Measurements from ENCODE around the gene ST3GAL4. TPM values are rescaled to one million over a fixed set of nuclear protein-coding genes. Genes with fewer than 3 reads are reported as not detected.
"Not testable (repeated sequence)": the region's sequence is repeated elsewhere in the genome, so short reads cannot be mapped to it uniquely, and the experiment has no call there.

ST3GAL4 gene
- total RNA-seq, 4 donors from 2014 or later, result 11.8 to 53.3 (median 34.8) TPM

GRCh38 chr11:126384449-126385070, 29.1 kb downstream of the ST3GAL4 start:
- Histone ChIP-seq H3K27me3 (no peaks in the 10 kb centered on the region), H3K27ac (no peak overlapping the region), H3K9me3 (no peaks in the 10 kb centered on the region), H3K4me3 (no peak overlapping the region), H3K36me3 (no peaks in the 10 kb centered on the region), H3K4me1 (no peaks in the 10 kb centered on the region)
- intact Hi-C loops (cut with DNase I; ENCODE audit: low total_unique reads), result no loop called here
- TF ChIP-seq CTCF (IDR thresholded peaks at IDR 0.05) (no peak), POLR2A (IDR thresholded peaks at IDR 0.05) (no peak)
- no peak for DNase-seq

- Histone ChIP-seq H3K9me3 (no peaks in the 10 kb centered on the region), H3K27me3 (no peaks in the 10 kb centered on the region), H3K27ac (no peak overlapping the region), H3K4me1 (no peaks in the 10 kb centered on the region), H3K4me3 (no peak overlapping the region), H3K36me3 (no peaks in the 10 kb centered on the region)
- intact Hi-C loops (cut with DNase I; ENCODE audit: low total_unique reads), result no loop called here
- no peak for DNase-seq
- TF ChIP-seq CTCF (IDR thresholded peaks at IDR 0.05) (no peak), POLR2A (IDR thresholded peaks at IDR 0.05) (no peak)
Observed at GRCh38 chr11:126385991-126386728, 30.7 kb downstream of the ST3GAL4 start.

GRCh38 chr11:126386729-126387071, 31.2 kb downstream of the ST3GAL4 start:
- intact Hi-C loops (cut with DNase I; ENCODE audit: low total_unique reads); H3K27me3 ChIP-seq; DNase-seq: not testable (repeated sequence)

GRCh38 chr11:126387857-126388256, 32.4 kb downstream of the ST3GAL4 start:
- Histone ChIP-seq H3K27me3 (no peaks in the 10 kb centered on the region), H3K9me3 (no peaks in the 10 kb centered on the region), H3K36me3 (no peaks in the 10 kb centered on the region), H3K4me3 (no peak overlapping the region), H3K27ac (no peak overlapping the region), H3K4me1 (no peaks in the 10 kb centered on the region)
- TF ChIP-seq POLR2A (IDR thresholded peaks at IDR 0.05), result no peak
- no peak for TF ChIP-seq CTCF (IDR thresholded peaks at IDR 0.05)
- DNase-seq, result no peak
- intact Hi-C loops (cut with DNase I; ENCODE audit: low total_unique reads), result no loop called here

More at GRCh38 chr11:126386729-126387071, 31.2 kb downstream of the ST3GAL4 start:
- H3K9me3 ChIP-seq, H3K36me3 ChIP-seq, H3K27ac ChIP-seq, H3K4me3 ChIP-seq, H3K4me1 ChIP-seq: not testable (repeated sequence)

GRCh38 chr11:126390272-126390867, 34.9 kb downstream of the ST3GAL4 start:
- DNase-seq, result no peak
- intact Hi-C loops (cut with DNase I; ENCODE audit: low total_unique reads), result no loop called here
- H3K4me1 ChIP-seq, result peaks cover 0 to 13% of the 10 kb centered on the region in 2 donors

More at GRCh38 chr11:126390272-126390867, 34.9 kb downstream of the ST3GAL4 start:
- H3K9me3 ChIP-seq, result no peaks in the 10 kb centered on the region
- no peak overlapping the region for H3K4me3 ChIP-seq
- TF ChIP-seq POLR2A (IDR thresholded peaks at IDR 0.05) (no peak), CTCF (IDR thresholded peaks at IDR 0.05) (no peak)
- no peak overlapping the region for H3K27ac ChIP-seq
- H3K27me3 ChIP-seq, result no peaks in the 10 kb centered on the region
- no peaks in the 10 kb centered on the region for H3K36me3 ChIP-seq
